NCI-H2196 (cell line): ENCODE data around the gene FXR1.
A peak's percentile ranks its signal among the peaks of the same experiment; 100 is the strongest.
"Not testable (repeated sequence)": the region's sequence is repeated elsewhere in the genome, so short reads cannot be mapped to it uniquely, and the experiment has no call there.

Source experiments
- DNase-seq: peaks from one replicate; lab custom pipeline; 2025; ENCODE audit not compliant: unreplicated experiment; lab: John Stamatoyannopoulos, UW

Gene FXR1

DNA sequence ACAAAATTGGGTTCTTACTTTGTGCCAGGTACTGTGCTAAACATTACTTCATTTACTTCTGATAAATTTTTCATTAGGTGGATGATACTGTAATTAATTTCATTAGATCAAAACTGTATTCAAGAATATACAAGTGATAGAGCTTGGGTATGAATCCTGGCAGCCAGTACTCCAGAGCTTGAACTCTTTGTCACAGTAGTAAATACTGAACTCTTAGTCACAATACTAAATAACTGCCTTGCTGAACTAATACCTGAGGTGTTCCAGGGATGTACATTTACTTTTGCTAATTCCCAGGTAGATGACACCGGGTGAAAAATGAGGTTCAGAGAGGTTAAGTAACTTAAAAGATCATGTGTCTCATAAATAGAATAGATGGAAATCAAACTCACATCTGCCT is 20.3 kb downstream of the FXR1 start:
- DNase-seq = no peak

DNA sequence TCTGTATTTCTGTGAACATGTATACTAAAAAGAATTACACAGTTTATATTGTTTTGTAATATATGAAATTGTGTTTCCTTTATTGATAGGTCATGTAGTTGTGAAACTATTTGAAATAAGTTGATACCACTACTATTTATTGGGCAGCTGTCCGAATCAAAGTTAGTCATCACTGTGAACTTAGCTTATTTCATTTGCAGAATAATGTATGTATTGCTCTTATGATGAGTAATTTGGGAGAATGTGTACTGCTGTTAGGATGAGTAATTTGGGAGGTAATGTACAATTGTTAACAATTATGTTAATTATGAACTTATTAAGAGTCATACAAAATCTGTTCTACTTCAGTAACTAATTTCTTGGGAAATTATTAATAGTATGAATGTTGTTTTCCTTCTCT is 22.2 kb downstream of the FXR1 start:
- no peak for DNase-seq

DNA sequence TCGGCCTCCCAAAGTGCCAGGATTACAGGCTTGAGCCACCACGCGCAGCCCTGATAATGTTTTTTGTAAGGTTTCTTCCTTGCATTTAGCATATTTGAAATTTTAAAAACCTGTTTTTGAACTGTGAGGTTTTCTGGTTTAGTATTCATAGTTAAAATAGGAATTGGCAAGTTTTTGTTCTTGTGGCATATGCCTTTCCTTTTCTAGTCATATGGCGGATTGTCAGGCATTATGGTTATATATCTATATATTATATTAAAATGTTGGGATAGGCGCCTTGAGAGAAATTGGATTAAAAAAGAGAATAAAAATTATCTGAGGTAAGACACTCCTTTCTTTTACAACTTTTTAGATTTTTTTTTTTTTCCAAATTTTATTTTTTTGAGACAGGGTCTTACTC is 28.4 kb downstream of the FXR1 start:
- DNase-seq = no peak

DNA sequence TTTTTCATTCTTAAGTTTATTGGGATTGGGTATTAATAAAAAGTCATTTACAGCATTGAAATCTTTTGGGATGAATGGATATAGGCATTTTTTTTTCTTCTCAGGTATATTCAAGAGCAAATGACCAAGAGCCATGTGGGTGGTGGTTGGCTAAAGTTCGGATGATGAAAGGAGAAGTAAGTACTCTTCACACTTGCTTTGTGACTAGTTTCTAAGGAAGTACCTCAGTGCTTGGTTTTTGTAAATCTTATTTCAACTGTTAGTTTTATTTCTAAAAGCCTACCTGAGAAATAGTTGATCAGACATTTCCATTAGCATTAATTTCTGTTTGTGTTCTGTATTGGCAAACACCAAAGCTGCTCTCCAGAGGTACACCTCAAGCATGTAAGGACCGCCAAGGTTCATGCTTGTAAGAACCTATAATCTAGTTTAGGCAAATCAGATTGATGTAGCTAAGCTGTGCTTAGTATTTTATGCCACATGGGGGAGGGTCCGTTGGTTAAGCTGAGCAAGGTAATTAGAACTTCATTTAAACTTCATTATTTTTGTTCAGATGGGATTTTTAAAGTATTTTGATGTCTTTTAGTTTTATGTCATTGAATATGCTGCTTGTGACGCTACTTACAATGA is 35.4 kb downstream of the FXR1 start:
- DNase-seq = no peak

DNA sequence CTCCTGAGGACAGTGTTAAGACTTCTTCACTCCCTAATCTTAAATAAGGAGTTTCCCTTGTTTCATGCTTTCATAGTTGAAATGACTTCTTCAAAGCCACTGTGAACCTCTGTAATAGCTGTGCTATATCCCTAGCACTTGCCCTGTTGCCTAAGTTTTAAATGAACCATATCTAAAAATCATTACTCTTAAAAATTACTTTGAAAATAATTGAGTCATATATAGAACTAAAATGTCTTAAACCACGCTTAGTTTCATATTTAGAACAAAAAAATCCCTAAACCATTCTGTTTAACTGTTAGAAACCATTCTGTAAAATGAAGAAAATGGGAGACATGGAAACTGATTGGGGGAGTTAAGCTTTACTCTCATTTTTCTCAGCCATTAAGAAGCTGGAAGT is 47.2 kb downstream of the FXR1 start:
- no peak for DNase-seq

DNA sequence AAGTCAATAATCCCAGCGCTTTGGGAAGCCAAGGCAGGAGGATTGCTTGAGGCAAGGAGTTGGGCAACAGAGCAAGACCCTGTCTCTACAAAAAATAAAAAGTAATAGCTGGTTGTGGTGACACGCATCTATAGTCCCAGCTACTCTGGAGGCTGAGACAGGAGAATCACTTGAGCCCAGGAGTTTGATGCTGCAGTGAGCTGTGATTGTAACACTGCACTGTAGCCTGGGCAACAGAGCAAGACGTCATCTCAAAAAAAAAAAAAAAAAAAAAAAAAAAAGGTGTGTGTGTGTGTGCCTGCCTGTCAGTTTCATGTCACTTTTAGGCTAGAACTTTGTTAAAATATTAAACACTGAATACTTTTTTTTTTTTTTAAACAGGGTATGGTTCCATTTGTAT is 48.6 kb downstream of the FXR1 start:
- no peak for DNase-seq

DNA sequence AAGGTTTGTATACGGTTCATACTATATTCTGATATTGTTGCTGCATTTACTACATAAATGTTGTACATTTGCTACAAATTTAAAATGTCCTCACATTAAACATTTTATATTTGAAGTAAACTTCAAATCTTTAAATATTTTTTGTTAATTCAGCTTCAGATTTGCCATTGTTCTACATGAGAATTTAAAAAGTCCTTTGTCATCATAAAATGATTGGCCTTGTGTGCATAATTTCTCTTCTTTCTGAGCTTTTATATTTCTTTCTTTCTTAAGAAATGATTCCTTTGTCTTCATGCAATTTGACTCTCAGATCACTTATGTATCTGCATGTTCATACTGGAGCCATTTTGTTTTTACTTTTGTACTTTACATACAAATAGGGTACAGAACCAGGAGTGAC is 49.1 kb downstream of the FXR1 start:
- DNase-seq = no peak

DNA sequence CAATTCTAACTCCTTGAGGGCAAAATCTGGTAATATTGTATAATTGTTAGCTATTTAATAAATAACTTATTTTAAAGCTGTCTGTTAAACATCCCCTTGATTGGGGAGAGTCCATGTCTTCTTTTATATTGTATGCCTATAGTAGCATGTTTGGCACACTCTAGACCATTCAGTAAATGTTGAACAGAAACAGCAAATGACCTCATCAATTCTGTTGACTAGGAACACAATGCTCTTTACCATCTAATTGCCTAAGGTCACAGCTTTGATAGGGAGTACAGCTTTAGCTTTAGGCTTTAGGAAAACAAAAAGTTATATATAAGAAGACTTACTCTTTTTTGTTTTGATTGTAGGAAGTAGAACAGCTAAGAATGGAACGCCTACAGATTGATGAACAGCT is 50.1 kb downstream of the FXR1 start:
- no peak for DNase-seq

DNA sequence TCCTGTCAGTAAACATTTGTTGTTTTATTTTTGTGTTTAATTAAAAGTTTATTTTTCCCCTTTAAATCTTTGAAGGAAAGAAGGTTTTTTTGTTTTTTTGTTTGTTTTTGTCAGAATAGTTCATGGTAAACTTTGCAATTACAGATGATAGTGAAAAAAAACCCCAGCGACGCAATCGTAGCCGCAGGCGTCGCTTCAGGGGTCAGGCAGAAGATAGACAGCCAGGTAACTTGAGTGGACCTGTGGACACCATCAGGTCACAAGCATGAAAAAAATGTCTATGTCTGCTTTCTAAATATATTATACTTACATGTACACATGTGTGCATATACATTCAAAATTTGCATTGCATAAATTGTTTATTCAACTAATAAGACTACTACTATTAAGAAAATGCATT is 58.5 kb downstream of the FXR1 start:
- DNase-seq = no peak

DNA sequence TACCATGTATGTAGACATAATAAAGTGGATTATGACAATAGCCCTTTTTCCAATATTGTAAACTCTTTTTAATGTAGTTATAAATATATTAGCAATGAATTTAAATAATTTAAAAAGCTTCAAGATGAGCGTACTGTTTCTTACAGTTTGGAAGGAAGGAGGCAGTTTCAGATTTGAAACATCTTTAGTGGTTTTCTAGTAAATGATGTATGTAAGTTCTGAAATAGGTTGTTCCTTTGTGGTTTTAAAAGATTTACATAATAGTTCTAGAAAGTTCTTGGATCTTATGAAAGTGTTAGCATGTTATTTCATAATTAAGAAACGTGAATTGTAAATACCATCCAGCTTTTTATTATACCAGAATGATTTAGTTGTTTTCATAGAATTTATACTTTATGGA is 61.1 kb downstream of the FXR1 start:
- no peak for DNase-seq

DNA sequence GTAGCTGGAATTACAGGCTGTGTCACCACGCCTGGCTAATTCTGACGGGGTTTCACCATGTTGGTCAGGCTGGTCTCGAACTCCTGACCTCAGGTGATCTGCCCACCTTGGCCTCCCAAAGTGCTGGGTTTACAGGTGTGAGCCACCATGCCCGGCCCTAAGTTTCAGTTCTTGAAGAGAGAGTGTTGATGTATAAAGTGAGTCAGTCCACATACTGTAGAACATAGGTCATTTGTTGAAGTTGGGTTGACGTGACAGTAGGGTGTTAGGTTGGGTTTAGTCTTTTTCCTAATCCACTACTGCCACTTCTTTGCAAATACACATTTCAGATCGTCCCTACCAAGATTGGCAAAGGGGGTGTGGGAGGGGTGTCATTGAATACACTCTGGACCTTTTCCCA is 61.8 kb downstream of the FXR1 start:
- no peak for DNase-seq

DNA sequence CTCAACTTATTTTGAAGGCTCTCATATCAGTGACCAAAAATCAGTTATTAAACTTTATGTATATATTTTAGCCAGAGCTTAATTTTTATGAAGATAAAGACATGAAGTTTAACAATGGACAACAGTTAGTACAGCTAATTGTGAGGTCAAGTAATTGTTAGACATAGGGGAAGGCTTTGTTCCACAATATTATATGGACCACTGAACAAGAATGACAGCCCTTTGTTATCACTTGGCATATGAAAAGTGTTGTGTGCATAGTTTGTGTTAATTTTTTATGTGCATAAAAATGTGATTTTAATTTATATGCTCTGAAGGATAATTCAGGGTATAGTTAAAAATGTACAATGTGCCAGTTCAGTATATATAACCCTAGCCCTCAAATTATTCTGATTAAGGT is 65.0 kb downstream of the FXR1 start:
- DNase-seq = no peak

DNA sequence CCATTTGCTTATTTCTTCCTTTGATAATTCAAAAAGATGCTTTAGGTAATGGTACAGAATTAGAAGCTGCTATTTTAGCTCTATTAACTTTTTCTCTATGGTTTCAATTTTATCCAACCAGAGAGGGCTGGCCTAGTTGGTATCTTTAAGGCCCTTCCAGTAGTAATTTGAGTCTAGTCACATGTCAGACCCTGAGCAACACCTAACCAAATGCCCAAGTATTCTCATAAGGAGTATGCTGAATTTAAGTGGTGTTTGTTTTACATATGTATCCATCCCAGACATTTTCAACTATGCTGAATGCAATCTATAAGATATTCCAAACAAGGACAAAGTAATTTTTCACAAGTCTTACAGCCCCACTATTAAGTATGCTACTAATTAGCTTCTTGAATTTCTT is 67.5 kb downstream of the FXR1 start:
- DNase-seq = no peak

DNA sequence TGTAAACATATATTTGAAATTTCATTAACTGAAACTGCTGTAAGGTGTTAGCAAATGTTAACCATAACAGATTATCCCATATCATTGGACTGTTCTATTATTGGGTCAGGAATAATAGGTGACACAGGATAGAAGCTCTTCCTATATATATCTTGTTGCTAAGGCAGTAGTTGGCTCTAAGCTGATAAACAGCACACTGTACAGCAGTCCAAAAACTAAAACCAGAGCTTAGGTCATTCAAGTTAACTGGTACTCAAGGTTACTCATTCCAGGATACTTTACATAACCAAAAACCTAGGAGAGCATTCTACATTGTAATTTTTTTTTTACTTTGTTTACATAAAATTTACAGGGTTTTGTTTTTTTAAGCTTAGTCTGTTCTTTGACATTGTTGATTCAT is 68.1 kb downstream of the FXR1 start:
- DNase-seq = no peak

DNA sequence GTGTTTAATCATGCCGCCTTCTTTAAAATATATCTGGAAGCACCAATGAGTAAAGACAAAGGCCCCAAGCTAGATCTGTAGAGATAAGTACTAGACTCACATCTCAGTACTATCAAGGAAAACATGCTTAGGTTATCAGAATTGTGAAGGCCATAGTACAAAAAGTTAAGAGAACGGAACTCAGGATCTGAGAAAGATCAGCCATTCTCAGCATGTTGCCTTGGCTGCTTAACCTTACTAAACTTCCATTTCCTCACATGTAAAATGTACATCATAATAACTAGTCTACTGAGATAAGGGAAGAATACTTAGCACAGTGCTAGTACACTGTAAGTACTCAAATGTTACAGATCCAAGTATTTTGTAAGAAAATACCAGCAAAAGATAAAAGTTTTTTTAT is 69.4 kb downstream of the FXR1 start:
- DNase-seq = no peak

DNA sequence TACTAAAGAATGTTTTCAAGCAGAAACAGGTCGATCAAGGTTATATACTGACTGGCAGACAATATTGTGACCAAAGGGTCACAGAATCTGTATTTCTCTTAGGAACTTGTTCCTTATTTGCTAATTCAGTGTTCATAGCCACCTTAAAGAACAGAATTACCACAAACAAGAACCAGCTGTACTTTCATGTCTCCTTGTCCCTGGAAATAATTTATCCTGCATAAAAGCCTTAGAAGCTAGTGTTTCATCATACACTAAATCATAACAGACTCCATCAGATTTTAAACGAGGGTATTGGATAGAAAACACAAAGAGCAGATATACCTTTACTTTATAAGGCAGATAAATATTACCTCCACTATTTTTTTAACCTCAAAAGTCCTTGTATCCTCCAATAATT is 70.7 kb downstream of the FXR1 start:
- DNase-seq = no peak

DNA sequence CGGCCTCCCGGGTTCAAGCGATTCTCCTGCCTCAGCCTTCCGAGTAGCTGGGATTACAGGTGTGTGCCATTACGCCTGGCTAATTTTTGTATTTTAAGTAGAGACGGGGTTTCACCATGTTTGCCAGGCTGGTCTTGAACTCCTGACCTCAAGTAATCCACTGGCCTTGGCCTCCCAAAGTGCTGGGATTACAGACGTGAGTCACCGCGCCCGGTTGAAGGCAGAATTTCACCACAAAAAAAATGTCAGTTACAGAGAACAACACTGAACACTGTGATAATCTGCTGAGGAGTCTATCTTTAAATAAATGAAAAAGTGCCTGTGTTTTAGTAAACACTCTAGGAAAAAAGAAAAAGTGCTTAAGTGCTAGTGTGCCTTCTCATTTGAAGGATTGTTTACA is 73.9 kb downstream of the FXR1 start:
- DNase-seq = not testable (repeated sequence)

DNA sequence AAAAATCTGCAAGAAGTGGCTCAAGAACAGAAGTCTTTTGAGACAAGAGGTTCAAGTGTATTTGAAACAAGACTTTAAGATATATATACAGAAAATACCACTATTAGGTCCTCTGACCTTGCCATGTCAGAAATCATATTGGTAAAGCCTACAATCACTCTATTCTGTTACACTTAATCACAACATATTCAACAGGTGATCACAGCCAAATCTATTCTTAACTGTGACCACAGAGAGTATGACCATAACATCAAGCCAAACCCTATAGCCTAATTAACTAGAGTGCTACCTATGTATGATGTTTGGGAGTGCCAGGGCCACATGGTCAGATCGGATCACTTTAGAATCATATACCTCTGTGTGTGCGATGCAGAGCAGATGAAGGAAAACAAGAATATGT is 74.9 kb downstream of the FXR1 start:
- no peak for DNase-seq

DNA sequence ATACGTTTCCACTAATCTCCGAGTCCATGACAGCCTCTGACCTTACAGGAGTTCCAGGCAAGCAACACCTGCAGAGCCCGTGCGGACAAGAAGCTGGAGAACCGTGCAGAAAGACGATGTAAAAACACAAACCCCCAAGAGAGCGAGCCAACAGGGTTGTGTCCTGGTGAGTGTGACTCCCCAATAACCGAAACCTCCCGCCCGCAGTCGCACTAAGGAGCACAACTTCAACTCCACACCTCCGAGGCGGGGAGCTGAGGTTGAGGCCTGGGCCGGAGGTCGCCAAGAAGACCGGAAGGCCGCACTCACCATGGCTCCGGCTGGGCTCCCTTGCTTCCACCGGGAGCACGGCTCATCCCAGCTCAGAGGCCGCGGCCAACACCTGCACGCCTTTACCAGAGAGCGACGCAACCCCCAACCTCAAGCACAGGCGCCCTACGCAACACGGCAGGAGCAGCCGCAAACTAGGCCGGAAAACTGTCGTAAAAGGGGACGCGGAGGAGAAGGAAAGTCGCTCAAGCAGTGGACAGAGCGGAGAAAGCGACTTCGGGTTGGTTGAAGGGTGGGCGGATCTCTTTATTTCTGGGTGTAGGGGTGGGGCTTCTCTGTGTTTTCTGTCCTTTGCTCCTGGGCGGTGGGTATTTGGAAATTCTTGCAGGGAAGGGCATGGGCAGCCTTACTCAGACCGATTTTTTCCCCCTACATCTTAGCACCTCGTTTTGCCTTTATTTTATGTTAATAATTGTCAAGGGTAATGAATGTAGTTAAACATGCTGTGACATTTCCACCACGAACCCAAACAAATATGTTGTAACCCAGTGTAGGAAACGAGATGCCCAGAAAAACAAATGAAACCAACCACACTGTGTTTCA is 77.1 kb downstream of the FXR1 start, which contains the start of gene DNAJC19:
Gene DNAJC19, minus strand, starts transcription at position 446 of the 873 bp plus-strand sequence. Its CDS starts 134 bp downstream, at position 312.
- peak; percentile 99 for DNase-seq

DNA sequence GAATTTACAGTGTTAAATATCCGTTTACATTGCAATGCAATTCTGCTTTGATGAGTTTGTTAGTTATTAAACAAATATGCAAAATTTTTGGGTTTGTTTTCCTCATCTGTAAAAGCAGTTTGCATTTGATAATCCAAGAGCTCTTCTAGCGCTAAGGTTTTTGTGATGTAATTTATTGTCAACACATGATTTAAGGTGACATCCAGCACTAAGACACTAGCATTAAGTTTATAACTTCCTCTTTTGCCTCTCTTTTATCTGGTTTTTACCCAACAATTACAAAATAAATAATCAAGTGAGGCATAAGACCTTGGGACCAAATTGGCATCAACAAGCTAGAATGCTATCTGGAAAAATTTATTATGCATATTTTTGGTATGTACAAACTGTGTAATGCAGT is 78.0 kb downstream of the FXR1 start:
- no peak for DNase-seq

DNA sequence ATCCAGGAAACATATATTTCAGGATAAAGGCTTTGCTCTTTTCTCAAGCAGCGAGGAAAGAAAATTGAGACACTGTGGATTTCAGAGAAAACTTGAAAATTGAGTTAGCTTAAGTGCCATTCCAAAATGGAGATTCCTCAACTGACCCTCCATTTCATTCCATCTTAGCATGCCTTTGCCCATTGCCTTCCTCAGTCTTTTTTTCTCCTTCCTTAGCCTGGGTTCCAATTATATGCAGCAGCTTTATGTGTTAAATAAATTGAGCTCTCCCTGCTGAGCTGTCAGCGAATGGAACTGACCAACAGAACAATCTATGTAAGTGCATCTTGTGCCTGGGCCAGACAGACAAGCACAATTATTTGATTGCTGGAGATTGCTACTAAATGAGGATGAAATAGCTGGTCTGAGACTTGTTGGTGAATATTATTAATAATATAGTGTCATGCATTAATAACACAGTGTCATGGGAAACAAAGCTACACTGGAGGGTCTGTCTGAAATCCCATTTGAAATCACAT is 84.0 kb downstream of the FXR1 start:
- no peak for DNase-seq

DNA sequence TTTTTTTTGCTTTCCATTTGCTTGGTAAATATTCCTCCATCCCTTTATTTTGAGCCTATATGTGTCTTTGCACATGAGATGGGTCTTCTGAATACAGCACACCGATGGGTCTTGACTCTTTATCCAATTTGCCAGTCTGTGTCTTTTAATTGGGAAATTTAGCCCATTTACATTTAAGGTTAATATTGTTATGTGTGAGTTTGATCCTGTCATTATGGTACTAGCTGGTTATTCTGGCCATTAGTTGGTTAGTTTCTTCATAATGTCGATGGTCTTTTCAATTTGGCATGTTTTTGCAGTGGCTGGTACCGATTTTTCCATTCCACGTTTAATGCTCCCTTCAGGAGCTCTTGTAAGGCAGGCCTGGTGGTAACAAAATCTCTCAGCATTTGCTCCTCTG is 89.9 kb downstream of the FXR1 start:
- not testable (repeated sequence) for DNase-seq
